OCI-LY3 (cell line): Measurements from ENCODE around the gene WASF2.
A peak's percentile ranks its signal among the peaks of the same experiment; 100 is the strongest.

Experiments used
- CTCF ChIP-seq: fragments of 200-600, 300-600 bp; sonication (generic); IDR thresholded peaks from 2 replicates; pipeline ENCODE4 v1.5.1; 2014; ENCODE audit warnings: antibody characterized with exemption, low read length, low read depth
- EZH2phosphoT487 ChIP-seq: fragments of 200-600 bp; shearing (Covaris generic); IDR thresholded peaks from 2 replicates; pipeline ENCODE4 v1.6.1; 2018; ENCODE audit warnings: antibody characterized with exemption, mixed run types, low read depth

- TF ChIP-seq CTCF (peak; percentile 53), EZH2phosphoT487 (no peak)
Measured at GRCh38 chr1:27392096-27392777, 97.7 kb downstream of the WASF2 start, which contains the start of gene GPR3.
